GM18502 (cell line): ENCODE results near the gene FBXW4.
"Not testable (repeated sequence)": the region's sequence is repeated elsewhere in the genome, so short reads cannot be mapped to it uniquely, and the experiment has no call there.

Experiments used
- ATAC-seq: cut with Tn5 transposase; IDR thresholded peaks from one replicate; pipeline ENCODE4 v1.9.1; 2021; ENCODE audit warnings: mild to moderate bottlenecking; ENCODE audit not compliant: unreplicated experiment, poor library complexity

FBXW4 gene

DNA sequence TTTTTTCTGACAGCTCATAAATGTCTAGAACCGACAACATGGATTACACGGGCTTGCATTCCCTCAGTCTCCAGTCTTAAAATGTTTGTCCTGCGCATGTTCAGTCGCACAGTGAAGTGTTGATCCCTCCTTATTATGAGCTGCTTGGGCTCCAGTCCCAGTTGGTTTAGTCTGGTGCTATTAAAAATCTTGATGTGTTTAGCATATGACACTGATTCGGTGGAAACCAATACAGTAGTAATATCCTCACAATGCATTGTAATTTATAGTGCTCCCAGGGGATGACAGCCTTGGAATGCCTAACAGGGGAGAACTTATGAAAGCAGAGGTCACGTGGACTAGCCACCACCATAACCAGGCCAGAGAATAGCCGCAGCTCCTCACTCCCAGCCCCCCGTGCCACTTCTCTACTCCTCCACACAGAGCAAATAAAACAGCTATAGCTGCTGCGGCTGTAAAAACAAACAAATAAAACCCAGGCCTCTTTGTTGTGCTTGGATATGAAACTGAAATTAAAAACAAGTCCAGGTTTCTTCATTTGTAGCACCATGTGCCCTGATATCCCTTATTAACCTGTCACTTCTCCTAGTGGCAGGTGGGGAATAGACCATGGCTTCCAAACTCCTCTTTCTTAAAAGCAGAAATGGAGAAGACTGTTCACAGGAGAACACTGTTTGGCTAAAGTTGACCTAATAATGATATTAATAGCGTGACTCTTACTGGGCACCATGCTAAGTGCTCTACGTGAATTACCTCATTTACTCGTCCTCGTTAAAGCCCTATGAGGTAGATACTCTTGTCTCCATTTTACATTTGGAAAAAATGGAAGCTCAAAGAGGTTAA is 99.2 kb downstream of the FBXW4 start:
- ATAC-seq, result no peak

DNA sequence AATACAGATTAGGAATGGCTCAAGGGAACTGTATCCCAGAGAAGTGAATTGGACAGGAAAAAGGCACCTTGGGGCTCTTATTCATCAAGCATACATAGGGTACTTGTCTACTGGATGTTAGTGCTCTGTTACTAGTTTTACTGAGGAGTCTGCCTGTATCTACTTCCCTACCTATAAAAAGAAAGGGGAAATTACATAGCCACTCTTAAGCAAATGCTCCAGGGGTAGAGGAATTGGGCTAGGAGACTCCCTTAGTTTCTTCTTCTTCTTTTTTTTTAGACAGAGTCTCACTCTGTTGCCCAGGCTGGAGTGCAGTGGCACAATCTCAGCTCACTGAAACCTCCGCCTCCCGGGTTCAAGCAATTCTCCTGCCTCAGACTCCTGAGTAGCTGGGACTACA is 101.6 kb downstream of the FBXW4 start:
- ATAC-seq, result not testable (repeated sequence)

DNA sequence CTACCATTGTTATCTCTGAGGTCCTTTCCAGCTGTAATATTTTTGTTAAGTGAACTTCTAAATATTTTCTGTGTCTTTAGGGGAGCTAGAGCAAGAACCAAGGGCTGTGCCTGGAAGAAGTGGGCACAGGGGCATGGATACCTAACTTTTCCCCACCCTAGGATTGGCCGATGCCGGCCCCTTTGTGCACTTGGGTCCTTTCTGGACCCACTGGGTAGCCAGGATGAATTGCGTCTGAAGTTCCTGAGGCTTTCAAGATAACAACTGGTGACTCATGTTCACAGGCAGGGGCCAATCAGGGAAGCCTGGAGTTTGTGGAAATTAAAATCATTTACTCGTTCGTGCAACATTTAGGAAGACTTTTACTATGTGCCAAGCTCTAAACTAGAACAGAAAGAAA is 106.1 kb downstream of the FBXW4 start:
- ATAC-seq, result no peak

DNA sequence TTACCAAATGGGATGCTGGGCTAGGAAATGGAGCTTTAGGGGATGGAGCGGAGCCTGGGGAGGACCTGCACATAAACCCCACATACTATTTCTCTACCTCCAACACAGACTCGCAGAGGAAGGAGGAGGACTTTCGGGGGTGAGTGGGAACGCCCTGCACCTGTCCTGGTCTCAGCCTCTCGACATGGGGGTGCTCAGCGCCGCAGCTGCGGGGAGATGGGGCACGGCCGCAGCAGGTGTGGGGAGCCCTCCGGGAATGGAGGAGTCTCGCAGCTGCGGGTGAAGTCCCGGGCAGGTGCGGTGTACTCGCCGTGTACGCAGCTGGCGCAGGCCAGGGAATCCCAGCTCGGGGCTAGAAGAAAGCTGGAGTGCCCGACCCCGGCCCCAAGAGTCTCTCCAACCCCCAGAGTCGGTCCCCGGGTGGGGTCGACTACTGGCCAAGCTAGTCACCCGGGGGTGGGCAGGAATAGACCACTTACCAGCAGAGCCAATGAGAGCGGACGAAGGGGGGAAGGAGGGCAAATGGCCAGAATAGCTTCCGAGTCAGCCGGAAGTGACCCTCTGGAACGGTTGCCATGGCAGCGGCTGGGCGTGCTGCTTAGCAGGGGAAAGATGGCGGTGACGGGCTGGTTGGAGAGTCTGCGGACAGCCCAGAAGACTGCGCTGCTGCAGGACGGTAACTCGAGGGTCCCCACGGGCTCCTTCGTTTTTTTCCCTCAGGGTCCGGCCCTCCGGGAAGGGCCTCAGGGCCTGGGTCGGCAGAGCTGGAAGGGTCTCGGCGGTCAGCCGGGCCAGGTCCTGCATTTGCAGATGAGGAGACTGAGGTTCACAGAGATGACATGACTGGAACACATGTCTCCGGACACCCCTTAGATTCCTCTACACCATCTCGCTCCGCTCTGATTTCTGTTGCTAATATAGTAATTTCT is 107.0 kb downstream of the FBXW4 start, which contains the start of the genes DPCD and POLL:
TSS of gene DPCD (plus strand) at position 597 of the 929 bp plus-strand sequence. CDS start at position 613, 16 bp downstream.
TSS of gene POLL (minus strand) at position 533 of the 929 bp plus-strand sequence. CDS start 897 bp downstream, outside the sequence.
- peak; percentile 96 for ATAC-seq

DNA sequence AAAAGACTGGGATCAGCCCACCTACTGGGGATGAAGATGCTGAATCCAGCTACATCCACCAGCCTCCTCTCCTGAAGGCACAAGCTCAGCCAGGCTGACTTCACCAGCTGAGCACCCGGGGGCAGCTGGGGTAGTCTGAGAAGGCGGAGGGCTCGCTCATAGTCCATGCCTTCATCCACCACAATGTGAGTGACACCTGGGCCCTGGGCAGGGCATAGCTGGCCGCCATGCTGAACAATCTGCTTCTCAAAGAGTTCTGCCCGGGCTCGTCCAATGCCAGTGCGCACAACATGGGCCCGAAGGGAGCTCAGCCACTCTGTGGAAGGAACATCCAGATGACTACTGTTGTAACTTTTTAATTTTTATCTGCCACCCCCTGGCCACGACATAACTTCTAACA is 109.1 kb downstream of the FBXW4 start:
- no peak for ATAC-seq

DNA sequence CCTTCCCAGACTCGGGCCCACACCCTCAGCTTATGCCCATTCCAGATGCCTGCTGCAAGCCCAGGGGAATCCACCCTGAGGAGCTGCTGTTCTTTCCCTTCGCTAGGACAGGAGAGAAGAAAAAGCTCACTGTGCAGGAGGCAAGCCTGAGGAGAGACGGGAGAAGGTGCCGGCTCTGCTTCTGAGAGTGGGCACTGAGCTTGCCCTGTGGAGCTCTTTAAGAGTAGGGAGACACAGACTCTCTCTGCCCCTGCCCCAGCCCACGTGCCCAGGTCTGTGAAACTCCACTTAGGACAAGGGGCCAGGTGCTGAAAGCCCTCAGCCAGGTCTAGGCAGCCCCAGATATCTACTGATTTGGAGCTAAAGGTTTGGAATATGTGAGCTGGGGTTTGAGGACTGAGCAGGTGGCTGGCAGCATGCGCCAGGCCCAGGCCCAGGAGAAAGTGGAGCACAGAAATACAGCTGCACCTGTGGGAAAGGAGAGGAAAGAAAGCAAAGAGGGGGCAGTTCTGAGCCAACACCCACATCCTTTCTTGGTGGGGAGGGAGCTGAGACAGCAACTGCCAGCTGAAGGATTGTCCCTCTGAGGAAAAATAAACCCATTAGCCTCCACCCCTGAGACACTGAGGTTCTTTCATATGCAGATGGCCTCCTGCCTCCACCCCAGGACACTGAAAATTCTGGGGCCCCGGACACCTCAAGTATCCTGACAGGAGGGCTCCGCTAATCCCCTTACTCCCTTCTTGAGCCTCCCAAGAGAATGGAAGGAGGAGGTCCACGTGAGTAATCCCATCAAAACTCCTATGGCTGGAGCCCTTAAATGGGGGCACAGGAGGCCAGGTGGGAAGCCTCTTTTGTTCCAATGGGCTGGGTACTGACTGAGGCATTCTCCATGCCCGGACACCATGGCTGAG is 114.2 kb downstream of the FBXW4 start:
- no peak for ATAC-seq

DNA sequence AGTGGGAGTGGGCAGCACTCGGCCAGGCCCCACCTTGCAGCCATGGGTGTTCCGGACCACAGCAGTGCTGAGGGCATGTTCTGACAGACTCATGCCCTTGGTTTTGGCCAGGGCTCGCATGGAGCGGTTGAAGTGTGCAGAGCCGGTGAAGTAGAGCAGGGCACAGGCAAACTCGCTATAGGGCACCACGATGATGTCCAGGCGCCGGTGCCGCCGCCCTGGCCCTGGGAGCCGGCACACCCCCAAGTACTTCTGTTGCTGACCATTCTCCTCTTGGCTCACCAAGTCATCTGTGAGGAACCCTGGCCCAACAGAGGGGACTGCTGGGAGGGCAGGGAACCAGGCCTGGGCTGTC is 115.5 kb downstream of the FBXW4 start:
- no peak for ATAC-seq

DNA sequence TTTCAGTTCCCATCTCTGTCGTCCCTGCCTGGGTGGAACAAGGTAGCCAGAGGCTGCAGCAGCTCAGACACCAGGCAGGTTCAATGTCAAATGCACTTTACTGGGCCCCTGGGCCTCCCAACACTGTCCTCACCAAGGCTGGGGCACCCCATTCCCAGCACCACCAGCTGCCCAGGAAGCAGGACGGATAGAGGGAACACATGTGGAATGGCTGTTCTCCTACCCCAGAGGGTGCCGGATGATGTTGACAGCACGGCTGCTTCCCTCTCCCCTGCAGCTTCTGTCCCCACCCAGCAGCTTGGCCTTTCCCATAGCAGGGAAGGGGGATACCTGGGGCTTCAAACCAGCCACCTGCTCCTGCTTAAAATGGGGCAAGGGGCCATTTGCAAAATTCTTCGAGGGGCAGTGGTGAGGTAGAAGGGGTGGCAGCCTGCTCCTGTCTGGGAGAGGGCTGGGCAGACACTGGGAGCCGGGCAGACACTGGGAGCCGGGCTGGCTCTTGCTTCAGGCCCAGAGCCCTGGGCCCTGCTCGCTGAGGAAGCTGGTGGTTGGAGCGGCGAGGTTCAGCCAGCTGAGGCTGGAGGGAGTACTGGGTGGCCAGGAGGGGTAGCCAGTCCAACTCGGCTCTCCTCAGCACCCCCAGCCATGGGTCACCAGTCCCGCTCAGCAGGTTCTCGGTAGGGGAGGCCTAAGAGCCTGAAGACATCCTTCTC is 116.0 kb downstream of the FBXW4 start:
- no peak for ATAC-seq

DNA sequence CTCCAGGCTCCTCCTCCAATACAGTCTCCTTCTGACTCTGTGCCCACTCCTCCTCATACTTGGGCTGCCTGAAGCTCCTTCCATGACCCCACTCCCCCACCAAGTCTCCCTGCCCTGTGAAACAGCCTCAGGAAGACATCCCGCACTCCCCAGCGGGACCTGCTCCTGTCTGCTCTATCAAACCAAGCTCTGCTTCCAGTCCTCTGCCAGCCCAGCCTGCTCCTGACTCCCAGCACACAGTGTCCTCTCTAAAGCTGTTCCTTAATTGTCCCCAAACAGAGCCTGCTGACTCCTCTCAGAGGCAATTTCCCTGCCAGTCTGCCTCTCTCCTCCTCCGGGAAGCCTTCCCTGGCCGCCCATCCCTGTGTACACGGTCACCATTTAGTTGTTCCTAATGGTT is 116.8 kb downstream of the FBXW4 start:
- no peak for ATAC-seq

DNA sequence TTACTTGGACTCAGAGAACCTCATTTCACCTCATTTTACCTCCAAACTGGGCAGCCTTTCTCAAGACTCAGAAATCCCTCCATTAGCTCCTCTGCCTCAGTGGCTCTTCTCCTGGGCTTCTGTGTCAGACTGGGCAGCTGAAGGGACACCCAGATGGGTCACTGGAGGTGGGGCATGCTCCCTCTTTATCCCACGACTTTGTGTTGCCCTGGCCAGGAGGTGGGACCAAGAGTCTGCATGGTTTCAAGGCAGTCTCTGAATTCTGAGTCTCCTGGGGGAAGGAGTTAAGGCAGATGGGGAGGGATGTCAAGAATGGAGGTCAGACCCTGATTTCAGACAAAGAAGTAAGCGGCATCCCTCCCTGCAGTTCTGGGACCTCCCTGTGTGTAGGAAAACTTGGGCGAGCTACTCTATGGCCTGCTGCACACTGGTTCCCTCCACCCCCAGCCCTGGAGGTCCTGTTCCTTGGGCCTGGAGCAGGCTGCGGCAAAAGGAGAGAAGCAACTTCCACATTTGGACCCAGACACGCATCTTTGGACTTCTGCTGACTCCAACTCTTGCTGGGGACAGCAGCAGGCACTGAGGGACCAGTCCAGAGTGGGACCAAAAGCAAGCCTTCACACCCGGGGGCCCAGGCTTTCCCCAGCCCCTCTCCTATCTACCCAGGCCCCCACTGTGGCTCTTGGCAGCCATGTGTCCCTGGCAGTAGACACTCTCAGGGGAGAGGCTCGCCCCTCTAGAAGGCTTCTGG is 117.7 kb downstream of the FBXW4 start:
- ATAC-seq, result no peak

DNA sequence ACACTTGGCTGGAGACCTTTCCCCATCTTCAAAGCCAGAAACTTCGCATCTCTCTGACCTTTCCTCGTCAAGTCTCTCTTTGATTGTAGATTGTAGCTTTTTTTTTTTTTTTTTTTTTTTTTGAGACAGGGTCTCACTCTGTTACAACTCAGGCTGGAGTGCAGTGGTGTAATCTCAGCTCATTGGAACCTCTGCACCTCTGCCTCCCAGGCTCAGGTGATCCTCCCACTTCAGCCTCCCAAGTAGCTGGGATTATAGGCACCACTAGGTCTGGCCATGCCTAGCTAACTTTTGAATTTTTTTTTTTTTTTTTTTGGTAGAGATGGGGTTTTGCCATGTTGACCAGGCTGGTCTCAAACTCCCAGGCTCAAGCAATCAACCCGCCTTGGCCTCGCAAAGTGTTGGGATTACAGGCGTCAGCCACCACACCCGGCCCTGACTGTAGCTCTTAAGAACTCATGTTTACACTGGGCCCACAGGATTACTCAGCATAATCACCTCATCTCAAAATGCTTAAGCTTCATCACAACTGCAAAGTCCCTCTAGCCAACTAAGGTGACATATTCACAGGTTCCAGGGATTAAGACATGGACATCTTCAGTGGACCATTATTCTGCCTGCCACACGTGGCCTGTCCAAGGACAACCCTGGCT is 118.6 kb downstream of the FBXW4 start:
- no peak for ATAC-seq

DNA sequence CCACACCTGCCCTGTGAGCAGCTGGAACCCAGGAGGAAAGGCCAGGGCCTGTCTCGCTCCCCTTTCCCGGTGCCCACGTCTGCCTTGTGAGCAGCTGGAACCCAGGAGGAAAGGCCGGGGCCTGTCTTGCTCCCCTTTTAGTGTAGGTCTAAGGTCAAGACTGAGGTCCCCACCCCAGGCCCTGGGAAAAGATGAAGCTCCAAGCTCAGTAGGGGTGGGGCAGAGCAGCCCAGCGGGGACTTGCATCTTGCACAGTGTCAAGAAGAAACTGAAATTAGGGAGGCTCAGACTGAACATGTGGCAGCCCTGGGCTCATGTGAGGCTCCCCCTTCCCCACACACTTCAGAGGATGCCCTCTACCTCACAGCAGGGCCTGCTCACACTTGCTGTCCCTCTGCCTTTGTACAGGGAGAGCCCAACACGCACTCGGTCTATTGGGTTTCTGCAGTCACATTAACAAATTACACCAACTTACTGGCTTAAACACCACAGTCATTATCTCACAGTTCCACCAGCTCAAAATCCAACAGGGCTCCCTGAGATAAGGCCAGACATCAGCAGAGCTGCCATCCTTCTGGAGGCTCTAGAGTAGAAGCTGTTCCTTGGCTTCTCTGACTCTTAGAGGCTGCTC is 119.3 kb downstream of the FBXW4 start:
- no peak for ATAC-seq

DNA sequence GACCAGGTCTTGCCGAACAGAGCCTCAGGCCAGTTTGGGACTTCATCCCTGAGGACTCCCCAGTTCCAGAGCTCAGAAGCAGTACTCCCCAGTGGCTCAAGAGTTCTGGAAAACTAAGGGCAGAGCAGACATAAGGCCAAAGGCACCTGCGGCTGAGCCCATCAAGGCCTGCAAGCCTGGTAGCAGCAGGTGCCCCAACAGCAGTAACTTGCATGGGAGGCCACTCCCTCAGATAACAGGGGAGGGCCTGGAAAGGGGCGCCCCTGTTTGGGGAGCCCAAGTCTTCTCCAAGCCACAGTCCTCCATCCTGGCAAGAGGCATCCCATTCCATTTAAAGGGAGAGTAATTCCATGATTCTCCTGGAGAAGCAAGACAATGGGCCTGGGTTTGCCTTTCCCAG is 119.9 kb downstream of the FBXW4 start:
- no peak for ATAC-seq

DNA sequence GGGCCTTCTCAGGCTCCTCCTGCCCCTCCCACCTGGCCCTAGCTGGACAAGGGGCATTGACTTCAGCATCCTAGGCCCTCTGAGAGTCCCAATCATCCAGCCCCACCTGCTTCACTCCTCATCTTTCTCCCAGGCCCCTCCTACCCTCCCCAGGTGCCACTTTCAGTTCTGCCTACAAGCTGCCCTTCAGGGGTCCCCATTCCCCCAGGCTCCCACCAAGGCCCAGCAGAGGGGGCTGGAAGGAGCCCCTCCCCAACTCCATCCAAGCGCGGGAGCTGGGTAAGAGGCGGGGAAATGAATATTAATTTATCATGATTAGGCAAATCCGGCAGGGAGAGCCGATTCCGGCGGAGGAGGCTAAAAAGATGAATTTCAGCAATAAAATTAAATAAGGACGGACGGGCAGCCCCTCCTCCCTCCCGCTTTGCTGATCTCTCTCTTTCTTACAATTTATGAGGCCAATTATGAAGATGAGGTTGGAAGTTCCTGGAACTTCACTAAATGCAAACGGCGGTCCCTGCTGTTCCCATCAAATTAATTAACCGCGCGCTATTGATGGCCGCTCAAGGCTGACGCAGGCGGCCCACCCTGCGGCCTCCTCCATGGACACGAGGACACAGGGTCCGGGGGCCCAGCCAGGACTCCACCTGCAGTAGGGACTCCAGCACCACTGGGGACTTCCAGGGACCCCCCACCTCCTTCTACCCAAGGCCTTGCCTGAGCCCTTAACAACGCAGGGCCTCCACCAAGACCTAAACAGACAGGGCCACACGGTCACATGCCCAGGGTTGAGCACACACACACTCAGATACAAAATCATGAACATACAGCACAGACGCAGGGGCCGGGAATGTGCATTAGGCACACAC is 120.9 kb downstream of the FBXW4 start:
- no peak for ATAC-seq

DNA sequence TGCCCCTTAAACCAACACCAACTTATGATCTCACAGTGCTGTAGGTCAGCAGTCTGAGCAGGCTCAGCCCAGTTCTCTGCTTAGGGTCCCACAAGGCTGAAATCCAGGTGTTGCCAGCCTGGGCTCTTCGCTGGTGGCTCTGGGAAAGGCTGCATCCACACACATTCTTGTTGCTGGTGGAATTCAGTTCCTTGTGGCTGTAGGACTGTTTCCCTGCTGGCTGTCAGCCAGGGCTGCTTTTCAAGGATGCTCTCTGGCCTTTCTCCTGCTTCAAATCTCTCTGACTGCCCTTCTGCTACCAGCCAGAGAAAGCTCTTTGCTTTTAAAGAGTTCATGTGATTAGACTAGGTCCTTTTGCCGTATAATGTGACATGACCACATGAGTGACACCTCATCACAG is 122.2 kb downstream of the FBXW4 start:
- ATAC-seq, result no peak

DNA sequence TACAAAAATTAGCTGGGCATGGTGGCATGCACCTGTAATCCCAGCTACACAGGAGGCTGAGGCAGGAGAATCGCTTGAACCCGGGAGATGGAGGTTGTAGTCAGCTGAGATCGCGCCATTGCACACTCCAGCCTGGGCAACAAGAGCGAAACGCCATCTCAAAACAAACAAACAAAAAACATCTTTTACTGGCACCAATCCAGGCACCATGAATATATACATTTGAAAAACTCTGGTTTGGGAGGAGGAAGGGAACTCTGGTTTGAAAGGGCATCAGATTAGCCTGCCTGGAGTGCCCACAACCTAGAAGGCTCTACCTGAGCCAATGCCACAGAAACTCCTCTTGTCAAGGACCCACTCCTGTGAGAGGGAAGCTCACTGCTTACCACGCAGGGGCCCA is 122.8 kb downstream of the FBXW4 start:
- no peak for ATAC-seq
